AG08395 (cell line): ENCODE results near the gene TXN.
"Not testable (repeated sequence)": the region's sequence is repeated elsewhere in the genome, so short reads cannot be mapped to it uniquely, and the experiment has no call there.

ENCODE experiments used
- DNase-seq: peaks from one replicate; pipeline ENCODE4 v3.0.0; 2012; ENCODE audit warnings: mixed read lengths, low spot score

The TXN gene

DNA sequence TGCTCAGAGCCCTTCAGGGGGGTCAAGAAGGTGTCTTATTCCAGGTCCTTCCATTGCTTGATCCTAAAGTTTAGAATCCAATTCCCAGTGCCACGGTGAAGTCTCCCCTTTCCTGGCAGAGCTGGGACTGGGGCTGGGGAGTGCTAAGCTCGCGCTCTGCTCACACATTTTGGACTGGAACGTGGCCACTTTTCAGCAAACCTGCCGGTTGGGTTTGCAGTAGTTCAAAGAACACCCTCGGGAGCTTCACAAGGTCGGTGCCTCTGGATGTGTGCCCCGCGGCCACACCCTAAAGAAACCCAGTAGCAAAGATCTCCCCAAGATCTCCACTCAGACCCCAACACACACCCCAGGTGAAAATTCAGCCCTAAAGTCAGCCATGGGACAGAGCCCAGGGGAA, 48.3 kb downstream of the TXN start, which contains the start of gene C9orf152:
Gene C9orf152 (minus strand): TSS at position 129 of the 400 bp plus-strand sequence. CDS start 580 bp downstream, outside the sequence.
- no peak for DNase-seq

DNA sequence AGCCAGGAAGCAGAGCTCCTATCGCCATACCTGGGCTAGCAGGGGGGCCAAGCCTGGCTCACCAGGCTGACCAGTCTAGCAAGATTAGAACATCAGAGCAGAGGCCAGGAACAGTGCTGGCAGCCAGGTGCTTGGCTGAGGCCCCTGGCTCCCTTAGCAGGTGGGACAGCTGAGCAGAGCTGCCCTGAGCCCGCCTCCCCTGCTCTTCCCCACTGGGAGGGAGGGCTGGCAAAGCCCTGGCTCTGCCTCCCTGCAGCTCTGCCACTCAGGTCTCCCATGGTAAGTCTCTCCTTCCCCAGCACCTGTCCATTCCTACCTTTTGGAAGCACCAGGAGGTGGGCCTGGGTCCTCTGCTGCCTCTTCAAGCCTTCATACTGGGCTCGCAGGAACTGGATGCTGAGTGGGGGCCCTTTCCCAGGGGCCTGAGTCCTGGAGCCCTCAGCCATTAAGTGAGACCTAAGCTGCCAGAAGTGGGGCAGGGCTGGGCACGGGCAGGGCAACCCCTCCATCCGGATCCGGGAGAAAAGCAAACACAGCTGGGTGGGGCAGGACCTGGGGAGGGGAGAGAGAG, 49.2 kb downstream of the TXN start:
- DNase-seq = no peak

DNA sequence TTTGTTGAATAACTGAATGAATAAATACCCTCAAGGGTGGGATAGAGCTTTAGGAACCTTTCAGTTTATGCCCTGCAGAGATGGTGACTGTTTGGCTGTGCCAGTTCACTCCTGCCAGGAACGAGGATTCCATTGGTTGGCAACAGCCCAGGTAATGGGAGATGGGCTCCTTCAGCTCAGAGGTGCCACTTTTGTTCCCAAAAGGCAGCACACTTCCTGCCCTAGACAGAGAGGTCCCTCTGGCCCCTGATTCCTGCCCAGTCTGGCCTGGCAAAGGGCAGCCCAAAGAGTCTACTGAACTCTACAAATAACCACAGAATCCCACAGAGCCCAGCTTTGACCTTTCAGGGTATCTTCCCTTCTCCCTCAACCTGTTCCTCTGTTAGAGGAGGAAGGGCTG, 49.9 kb downstream of the TXN start:
- no peak for DNase-seq

DNA sequence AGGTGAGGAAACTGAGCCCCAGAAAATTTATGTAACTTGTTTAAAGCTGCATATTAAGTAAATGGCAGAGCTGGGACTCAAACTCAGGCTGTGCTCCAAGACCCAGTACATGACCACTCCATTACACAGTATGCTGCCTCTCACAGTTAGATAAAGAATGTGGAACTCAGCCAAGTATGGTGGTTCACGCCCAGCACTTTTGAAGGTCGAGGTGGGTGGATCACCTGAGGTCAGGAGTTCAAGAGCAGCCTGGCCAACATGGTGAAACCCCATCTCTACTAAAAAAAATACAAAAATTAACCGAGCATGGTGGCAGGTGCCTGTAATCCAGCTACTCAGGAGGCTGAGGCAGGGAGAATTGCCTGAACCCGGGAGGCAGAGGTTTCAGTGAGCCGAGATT, 50.7 kb downstream of the TXN start:
- DNase-seq = not testable (repeated sequence)

DNA sequence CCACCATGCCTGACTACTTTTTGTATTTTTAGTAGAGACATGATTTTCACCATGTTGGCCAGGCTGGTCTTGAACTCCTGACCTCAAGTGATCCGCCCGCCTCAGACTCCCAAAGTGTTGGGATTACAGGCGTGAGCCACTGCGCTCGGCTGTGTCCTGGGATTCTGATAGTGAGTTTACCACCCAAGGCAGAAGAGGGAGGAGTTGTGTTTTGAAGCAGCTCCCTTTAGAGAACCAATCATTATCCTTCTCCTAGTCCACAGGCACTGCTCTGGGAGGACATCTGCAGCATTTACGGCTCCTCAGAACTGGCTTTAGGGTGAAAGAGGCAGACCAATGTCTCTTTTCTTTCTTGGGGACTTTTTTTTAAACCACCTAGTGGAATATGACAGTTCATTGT, 54.1 kb downstream of the TXN start:
- DNase-seq = no peak

DNA sequence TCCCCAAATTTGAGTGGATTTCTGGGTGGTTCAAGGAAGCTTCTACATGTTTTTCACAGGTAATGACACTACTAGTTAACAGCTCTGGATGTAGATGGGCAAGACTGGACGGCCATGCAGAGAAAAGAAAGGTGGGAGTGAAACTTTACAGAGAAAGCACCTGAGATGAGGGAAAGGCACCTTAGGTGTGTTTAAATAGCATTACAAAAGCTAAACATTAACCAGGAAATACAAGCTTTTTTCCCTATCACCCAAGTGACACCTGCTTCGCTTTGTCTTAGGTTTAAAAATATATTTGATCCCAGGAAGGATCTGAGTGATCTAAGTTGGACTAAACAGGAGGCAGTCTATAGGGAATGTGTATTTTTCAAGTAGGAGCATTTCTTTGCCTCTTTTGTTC, 56.7 kb downstream of the TXN start:
- no peak for DNase-seq

DNA sequence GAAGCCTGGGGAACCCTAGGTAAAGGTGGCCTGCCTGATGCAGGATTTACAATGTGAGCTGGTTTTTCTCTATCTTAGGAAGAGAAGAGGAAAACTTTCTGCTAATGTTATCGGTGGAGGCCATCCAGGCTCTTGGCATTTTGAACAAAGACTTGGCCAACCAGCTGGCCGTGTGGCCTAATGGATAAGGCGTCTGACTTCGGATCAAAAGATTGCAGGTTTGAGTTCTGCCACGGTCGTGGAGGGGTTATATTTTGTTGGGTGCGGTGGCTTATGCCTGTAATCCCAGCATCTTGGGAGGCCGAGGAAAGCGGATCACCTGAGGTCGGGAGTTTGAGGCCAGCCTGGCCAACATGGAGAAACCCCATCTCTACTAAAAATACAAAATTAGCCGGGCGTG, 58.0 kb downstream of the TXN start:
- DNase-seq = no peak

DNA sequence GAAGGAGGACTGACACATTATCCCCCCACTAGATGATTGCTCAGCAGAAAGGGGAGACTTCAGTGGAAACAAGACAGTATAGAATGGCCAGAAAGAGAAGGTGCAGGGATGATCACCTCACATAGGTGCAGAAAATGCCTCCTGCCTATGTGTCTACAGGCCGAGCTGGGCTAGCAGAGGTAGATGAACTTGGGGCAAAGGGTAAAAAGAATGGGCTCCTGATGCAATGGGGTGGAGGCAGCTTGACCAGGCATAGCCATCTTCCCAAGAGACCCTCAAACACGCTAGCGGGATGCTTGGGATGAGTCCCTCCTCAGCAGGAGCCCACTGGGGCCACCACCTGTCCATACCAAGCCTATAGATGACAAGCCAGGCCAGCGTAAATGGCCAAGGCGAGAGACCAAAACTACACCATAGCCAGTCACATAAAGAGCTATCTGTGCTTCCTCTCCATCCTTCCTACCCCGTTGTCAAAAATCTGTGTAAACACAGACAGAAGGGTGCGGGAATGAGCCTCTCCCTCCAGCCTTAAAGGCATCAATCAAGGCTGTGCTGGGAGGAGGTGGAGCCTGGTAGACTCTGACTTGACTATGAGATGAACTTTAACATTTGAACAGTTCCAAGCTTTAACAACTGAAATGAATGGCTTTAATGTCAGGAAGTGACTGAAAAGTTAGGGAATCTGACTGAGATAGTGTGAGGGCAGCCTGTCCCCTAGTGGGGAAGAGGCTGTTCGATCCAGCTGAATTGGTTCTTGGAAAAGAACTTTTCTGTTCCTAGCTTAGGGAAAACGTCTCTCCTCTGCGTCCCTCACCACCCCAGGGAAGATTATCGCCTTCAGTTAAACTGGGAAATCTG, 58.7 kb downstream of the TXN start:
- peak; percentile 22 for DNase-seq

DNA sequence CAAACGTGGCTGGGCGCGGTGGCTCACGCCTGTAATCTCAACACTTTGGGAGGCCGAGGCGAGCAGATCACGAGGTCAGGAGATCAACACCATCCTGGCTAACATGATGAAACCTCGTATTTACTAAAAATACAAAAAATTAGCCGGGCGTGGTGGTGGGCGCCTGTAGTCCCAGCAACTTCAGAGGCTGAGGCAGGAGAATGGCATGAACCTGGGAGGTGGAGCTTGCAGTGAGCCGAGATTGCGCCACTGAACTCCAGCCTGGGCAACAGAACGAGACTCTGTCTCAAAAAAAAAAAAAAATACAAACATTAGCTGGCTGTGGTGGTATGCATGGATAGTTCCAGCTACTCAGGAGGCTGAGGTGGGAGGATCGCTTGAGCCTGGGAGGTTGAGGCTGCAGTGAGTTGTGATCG, 60.2 kb downstream of the TXN start:
- not testable (repeated sequence) for DNase-seq
